Neural cell (in vitro differentiated cells): ENCODE measurements around the gene HIPK2.

Experiments
- CTCF ChIP-seq: fragments of 450-650 bp; IDR thresholded peaks from 2 replicates; pipeline ENCODE4 v1.5.1; 2014; ENCODE audit warnings: antibody characterized with exemption, mild to moderate bottlenecking, moderate library complexity; ENCODE audit not compliant: poor library complexity, severe bottlenecking
- EP300 ChIP-seq: fragments of 450-650 bp; conservative IDR thresholded peaks from 2 replicates; pipeline ENCODE4 v1.6.1; 2014; ENCODE audit warnings: antibody characterized with exemption, mild to moderate bottlenecking, moderate library complexity; ENCODE audit not compliant: poor library complexity, severe bottlenecking
- EZH2 ChIP-seq: fragments of 200-600, 300-800 bp; shearing (Covaris generic), sonication (generic); IDR thresholded peaks from 2 replicates; pipeline ENCODE4 v1.6.1; 2014; ENCODE audit warnings: antibody characterized with exemption, low read length, borderline replicate concordance, mild to moderate bottlenecking; ENCODE audit not compliant: insufficient read depth, poor library complexity, severe bottlenecking
- MXI1 ChIP-seq: fragments of 450-650 bp; conservative IDR thresholded peaks from 2 replicates; pipeline ENCODE4 v1.6.1; 2014; ENCODE audit warnings: antibody characterized with exemption, mild to moderate bottlenecking; ENCODE audit not compliant: poor library complexity, severe bottlenecking
- POLR2AphosphoS5 ChIP-seq: IDR thresholded peaks from 2 replicates; pipeline ENCODE4 v1.6.1; 2012
- REST ChIP-seq: IDR thresholded peaks from 2 replicates; pipeline ENCODE4 v1.6.1; 2012; ENCODE audit warnings: borderline replicate concordance
- TAF1 ChIP-seq: IDR thresholded peaks from 2 replicates; pipeline ENCODE4 v1.6.1; 2012; ENCODE audit warnings: low read depth

- no peak for TF ChIP-seq CTCF
- TF ChIP-seq REST: no peak
- no peak for TF ChIP-seq EZH2
- TF ChIP-seq MXI1: no peak
- TF ChIP-seq POLR2AphosphoS5: no peak
- no peak for TF ChIP-seq EP300
- no peak for TF ChIP-seq TAF1
Observed at GRCh38 chr7:139657725-139658124, 120.1 kb downstream of the HIPK2 start.
